Endodermal cell (in vitro differentiated cells): ENCODE results near the gene PDX1. TPM values are rescaled to one million over a fixed set of nuclear protein-coding genes. Genes with fewer than 3 reads are reported as not detected.

Source experiments
- DNase-seq: peaks from one replicate; pipeline ENCODE4 v3.0.0-alpha.2; 2017
- H3K27ac ChIP-seq: 2 replicates; pipeline ENCODE4 v1.5.1; 2013; ENCODE audit warnings: mild to moderate bottlenecking, low read depth, low read length, moderate library complexity
- H3K27me3 ChIP-seq: 2 replicates; pipeline ENCODE4 v1.6.1; 2013; ENCODE audit warnings: mild to moderate bottlenecking, low read length, moderate library complexity; ENCODE audit not compliant: insufficient read depth, control insufficient read depth, poor library complexity, severe bottlenecking
- H3K36me3 ChIP-seq: 2 replicates; pipeline ENCODE4 v1.7.0; 2013; ENCODE audit warnings: mild to moderate bottlenecking, low read length, moderate library complexity; ENCODE audit not compliant: control insufficient read depth, insufficient read depth
- H3K4me1 ChIP-seq: one replicate; pipeline ENCODE4 v1.7.0; 2013; ENCODE audit warnings: low read length; ENCODE audit not compliant: control insufficient read depth, insufficient read depth
- H3K4me3 ChIP-seq: 2 replicates; pipeline ENCODE4 v1.5.1; 2013; ENCODE audit warnings: mild to moderate bottlenecking, low read length, moderate library complexity
- H3K9ac ChIP-seq: 2 replicates; pipeline ENCODE4 v1.6.1; 2013; ENCODE audit warnings: mild to moderate bottlenecking, low read length, moderate library complexity; ENCODE audit not compliant: poor library complexity, severe bottlenecking; ENCODE audit errors: extremely low read depth
- H3K9me3 ChIP-seq: 2 replicates; pipeline ENCODE4 v1.6.1; 2013; ENCODE audit warnings: mild to moderate bottlenecking, low read length, moderate library complexity; ENCODE audit not compliant: control insufficient read depth
- H3K27ac Mint-ChIP-seq: 2 replicates; pipeline ENCODE4 v1.8.0; 2020; ENCODE audit warnings: mixed read lengths
- H3K27me3 Mint-ChIP-seq: 2 replicates; pipeline ENCODE4 v1.8.0; 2021; ENCODE audit warnings: mild to moderate bottlenecking, mixed read lengths; ENCODE audit not compliant: insufficient read depth
- H3K36me3 Mint-ChIP-seq: 2 replicates; pipeline ENCODE4 v1.8.0; 2020; ENCODE audit warnings: low read depth, mixed read lengths
- H3K4me1 Mint-ChIP-seq: 2 replicates; pipeline ENCODE4 v1.8.0; 2020; ENCODE audit warnings: mixed read lengths
- H3K4me3 Mint-ChIP-seq: 2 replicates; pipeline ENCODE4 v1.8.0; 2020; ENCODE audit warnings: mild to moderate bottlenecking, moderate library complexity, mixed read lengths
- H3K9me3 Mint-ChIP-seq: 2 replicates; pipeline ENCODE4 v1.8.0; 2020; ENCODE audit warnings: mild to moderate bottlenecking, mixed read lengths
- WGBS, 2 experiments: methylation state at CpG; one replicate each; pipeline versions ENCODE4 v1.1.5 to v1.1.7; 2013; ENCODE audit warnings: missing lambda C conversion rate in 2 of 2, mixed read lengths in 1 of 2; ENCODE audit not compliant: insufficient coverage in 1 of 2, insufficient read length in 1 of 2; 5-methylcytosine and 5-hydroxymethylcytosine counted together
- total RNA-seq, 2 donors: library from RNA; stranded (reverse); fragmentation: NEBNext Ultra II Directional in 1 of 2; extraction: Animal tissue kit (Norgen Biotek cat#: 25700) in 1 of 2; gene quantifications; 2 replicates in 1 of 2; 3 replicates in 1 of 2; pipeline ENCODE4 v1.2.1, GENCODE V29; 2021
- TF ChIP-seq, protein P1 (sequence below): fragments of 200-600 bp; sonication (generic); conservative IDR thresholded peaks from 2 replicates; pipeline ENCODE4 v1.5.0; 2021; ENCODE audit warnings: antibody characterized with exemption, mild to moderate bottlenecking

PDX1 gene
- total RNA-seq, 2 donors from 2014 or later = not detected

DNA sequence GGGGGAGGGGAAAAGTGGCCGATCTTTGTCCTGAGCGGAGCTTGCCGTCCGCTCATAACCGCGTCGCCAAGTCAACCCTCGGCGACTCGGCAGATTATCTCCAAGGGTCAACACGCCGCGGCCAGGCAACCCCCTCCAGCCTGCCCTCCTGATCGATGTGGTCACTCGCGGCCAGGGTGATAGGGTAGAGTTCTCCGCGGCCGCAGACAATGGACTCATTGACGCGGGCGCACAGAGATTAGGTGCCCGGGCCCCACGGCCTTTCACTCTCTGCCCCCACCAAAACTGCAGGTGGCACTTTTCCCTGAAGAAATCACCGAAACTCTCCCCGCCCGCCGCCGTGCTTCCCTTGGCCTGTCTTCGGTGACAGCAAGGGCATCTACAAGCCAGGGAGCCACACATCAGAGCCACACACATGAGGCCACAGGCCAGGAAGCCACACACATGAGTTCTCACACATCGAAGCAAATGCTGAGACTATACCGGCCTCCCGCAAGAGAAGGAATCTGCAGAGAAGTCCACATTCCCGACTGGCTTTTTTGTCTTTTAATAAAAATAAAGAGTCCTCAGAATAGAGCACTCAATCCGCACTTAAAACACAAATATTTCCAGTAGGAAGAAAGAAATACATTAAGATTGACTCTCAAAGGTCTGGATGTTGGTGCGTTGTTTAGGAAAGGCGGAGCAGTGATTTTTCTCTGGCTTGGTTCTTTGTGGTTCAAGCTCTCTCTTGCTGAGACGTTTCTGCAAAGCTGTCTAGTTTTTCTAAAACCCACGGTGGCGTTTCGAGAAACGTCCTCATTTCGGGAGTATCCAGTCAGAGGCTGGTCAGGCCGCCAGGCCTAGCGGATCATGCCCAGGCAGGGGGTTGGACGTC lies 1.5 kb upstream of the PDX1 start:
- Histone ChIP-seq H3K4me3 (no peak overlapping the region), H3K36me3 (no peaks in the 10 kb centered on the region), H3K9ac (no peak overlapping the region), H3K9me3 (no peaks in the 10 kb centered on the region), H3K27me3 (peaks cover 100% of the 10 kb centered on the region), H3K4me1 (peaks cover 3% of the 10 kb centered on the region), H3K27ac (no peak overlapping the region)
- Mint-ChIP-seq H3K4me1 (peaks cover 25% of the 10 kb centered on the region), H3K36me3 (no peaks in the 10 kb centered on the region), H3K4me3 (peak overlapping the region; percentile 33), H3K27me3 (peaks cover 100% of the 10 kb centered on the region), H3K27ac (no peak overlapping the region), H3K9me3 (peaks cover 3% of the 10 kb centered on the region)
- peak; percentile 61 for DNase-seq
- 5 to 15% methylated on average over 14 to 46 of the region's 46 CpGs for WGBS, 2 experiments
- TF ChIP-seq, protein P1, sequence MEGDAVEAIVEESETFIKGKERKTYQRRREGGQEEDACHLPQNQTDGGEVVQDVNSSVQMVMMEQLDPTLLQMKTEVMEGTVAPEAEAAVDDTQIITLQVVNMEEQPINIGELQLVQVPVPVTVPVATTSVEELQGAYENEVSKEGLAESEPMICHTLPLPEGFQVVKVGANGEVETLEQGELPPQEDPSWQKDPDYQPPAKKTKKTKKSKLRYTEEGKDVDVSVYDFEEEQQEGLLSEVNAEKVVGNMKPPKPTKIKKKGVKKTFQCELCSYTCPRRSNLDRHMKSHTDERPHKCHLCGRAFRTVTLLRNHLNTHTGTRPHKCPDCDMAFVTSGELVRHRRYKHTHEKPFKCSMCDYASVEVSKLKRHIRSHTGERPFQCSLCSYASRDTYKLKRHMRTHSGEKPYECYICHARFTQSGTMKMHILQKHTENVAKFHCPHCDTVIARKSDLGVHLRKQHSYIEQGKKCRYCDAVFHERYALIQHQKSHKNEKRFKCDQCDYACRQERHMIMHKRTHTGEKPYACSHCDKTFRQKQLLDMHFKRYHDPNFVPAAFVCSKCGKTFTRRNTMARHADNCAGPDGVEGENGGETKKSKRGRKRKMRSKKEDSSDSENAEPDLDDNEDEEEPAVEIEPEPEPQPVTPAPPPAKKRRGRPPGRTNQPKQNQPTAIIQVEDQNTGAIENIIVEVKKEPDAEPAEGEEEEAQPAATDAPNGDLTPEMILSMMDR = no peak

DNA sequence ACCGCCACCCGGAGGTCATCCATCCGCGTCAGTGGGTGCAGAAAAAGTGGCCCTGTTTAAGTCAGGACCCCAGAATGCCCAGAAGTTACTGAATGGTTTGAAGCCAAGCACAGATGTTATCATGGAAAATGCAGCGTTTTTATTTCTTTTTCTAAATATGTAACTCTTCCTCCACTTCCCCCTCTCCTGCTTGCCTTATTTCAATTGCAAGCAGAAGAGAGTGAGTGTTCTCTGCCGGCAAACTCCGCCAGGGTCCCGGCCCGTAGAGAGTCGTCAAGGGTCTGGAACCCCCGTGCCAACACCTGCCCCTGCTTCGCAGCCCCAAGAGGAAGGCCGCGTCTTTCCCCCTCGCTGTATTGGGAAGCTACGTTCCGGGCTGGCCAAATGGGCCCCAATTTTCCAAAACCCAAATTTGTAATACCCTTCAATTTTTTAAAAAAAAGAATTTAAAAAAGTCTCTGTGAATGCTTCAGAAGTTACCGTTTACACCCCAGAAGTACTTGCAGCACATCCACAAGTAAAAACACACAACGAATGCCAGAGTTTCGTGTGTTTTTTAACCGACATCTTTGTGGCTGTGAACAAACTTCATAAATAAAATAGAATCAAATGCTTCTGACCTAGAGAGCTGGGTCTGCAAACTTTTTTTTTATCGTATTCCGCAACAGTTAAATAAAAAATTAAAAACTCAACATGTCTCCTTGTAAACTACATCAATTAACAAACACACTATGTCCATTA lies 712 bp upstream of the PDX1 start:
- no peak overlapping the region for H3K9ac ChIP-seq
- no peak overlapping the region for H3K4me3 ChIP-seq
- TF ChIP-seq, protein P1 = no peak
- peaks cover 25% of the 10 kb centered on the region for H3K4me1 Mint-ChIP-seq
- peaks cover 100% of the 10 kb centered on the region for H3K27me3 Mint-ChIP-seq
- no peaks in the 10 kb centered on the region for H3K36me3 ChIP-seq
- H3K4me3 Mint-ChIP-seq = no peak overlapping the region
- no peak overlapping the region for H3K27ac Mint-ChIP-seq
- H3K9me3 ChIP-seq = no peaks in the 10 kb centered on the region
- peaks cover 100% of the 10 kb centered on the region for H3K27me3 ChIP-seq
- peaks cover 3% of the 10 kb centered on the region for H3K4me1 ChIP-seq
- no peaks in the 10 kb centered on the region for H3K36me3 Mint-ChIP-seq
- H3K27ac ChIP-seq = no peak overlapping the region
- H3K9me3 Mint-ChIP-seq = peaks cover 3% of the 10 kb centered on the region
- no peak for DNase-seq
- 10 to 13% methylated on average over 8 to 23 of the region's 23 CpGs for WGBS, 2 experiments

GRCh38 chr13:27919659-27919933 lies 204 bp upstream of the PDX1 start:
- TF ChIP-seq, protein P1 = no peak
- no peak for DNase-seq
- Histone ChIP-seq H3K9ac (no peak overlapping the region), H3K4me3 (no peak overlapping the region), H3K9me3 (no peaks in the 10 kb centered on the region), H3K36me3 (no peaks in the 10 kb centered on the region), H3K4me1 (peaks cover 3% of the 10 kb centered on the region), H3K27ac (no peak overlapping the region), H3K27me3 (peaks cover 100% of the 10 kb centered on the region)
- Mint-ChIP-seq H3K27ac (no peak overlapping the region), H3K27me3 (peaks cover 99% of the 10 kb centered on the region), H3K9me3 (peaks cover 3% of the 10 kb centered on the region), H3K36me3 (no peaks in the 10 kb centered on the region), H3K4me3 (no peak overlapping the region), H3K4me1 (peaks cover 25% of the 10 kb centered on the region)
- 2 to 4% methylated on average over 11 of the region's 11 CpGs for WGBS, 2 experiments
